T-helper 2 cell treated with Interferon-gamma antibody and Interleukin-4, amounts not matched to agents 100 ng/mL and 5 ng/mL, for 36 hours (primary cell): Measurements from ENCODE around the gene SHROOM3. TPM values are rescaled to one million over a fixed set of nuclear protein-coding genes. Genes with fewer than 3 reads are reported as not detected.
"Not testable (repeated sequence)": the region's sequence is repeated elsewhere in the genome, so short reads cannot be mapped to it uniquely, and the experiment has no call there.

Source experiments
- intact Hi-C: fragments of 100-400 bp; cut with micrococcal nuclease; formaldehyde crosslinking; loops from one replicate; pipeline ENCODE4 v1.15.1; 2023
- total RNA-seq: library from RNA; stranded (reverse); gene quantifications from 2 replicates; pipeline ENCODE4 v1.2.3, GENCODE V29; 2022

Gene SHROOM3
- not detected in 2 replicates for total RNA-seq

- intact Hi-C loops = no loop called here
Observed at GRCh38 chr4:76434901-76435527, at the start of gene SHROOM3. TSS of gene SHROOM3 (plus strand) at chr4:76435229. CDS start at chr4:76436053, 824 bp downstream.

- intact Hi-C loops = no loop called here
Observed at GRCh38 chr4:76385974-76386373, 49.1 kb upstream of the SHROOM3 start.

GRCh38 chr4:76386566-76387305 lies 48.3 kb upstream of the SHROOM3 start:
- intact Hi-C loops = no loop called here

- intact Hi-C loops = no loop called here
Observed at GRCh38 chr4:76388160-76388908, 46.7 kb upstream of the SHROOM3 start.

- intact Hi-C loops = no loop called here
Observed at GRCh38 chr4:76401654-76402053, 33.4 kb upstream of the SHROOM3 start.

GRCh38 chr4:76406081-76406480 lies 28.9 kb upstream of the SHROOM3 start:
- intact Hi-C loops = no loop called here

- intact Hi-C loops = no loop called here
Observed at GRCh38 chr4:76407440-76408119, 27.4 kb upstream of the SHROOM3 start.

GRCh38 chr4:76410636-76411035 lies 24.4 kb upstream of the SHROOM3 start:
- intact Hi-C loops = no loop called here

- intact Hi-C loops = no loop called here
Observed at GRCh38 chr4:76420188-76420761, 14.8 kb upstream of the SHROOM3 start.

- intact Hi-C loops = no loop called here
Observed at GRCh38 chr4:76420762-76421581, 14.1 kb upstream of the SHROOM3 start, which contains the start of gene CCDC158. TSS of gene CCDC158 (minus strand) at chr4:76421141. CDS start at chr4:76403207, 17,934 bp downstream.

GRCh38 chr4:76423159-76423558 lies 11.9 kb upstream of the SHROOM3 start:
- intact Hi-C loops = not testable (repeated sequence)

- intact Hi-C loops = no loop called here
Observed at GRCh38 chr4:76426272-76426671, 8.8 kb upstream of the SHROOM3 start.

GRCh38 chr4:76429636-76430035 lies 5.4 kb upstream of the SHROOM3 start:
- intact Hi-C loops = loop anchor here (1.0 to 2.0 kb wide), 2 partner anchors 76 to 329 kb away; no protein-coding TSS in a partner anchor

- intact Hi-C loops = loop anchor here (1.0 to 2.0 kb wide), 2 partner anchors 75 to 328 kb away; no protein-coding TSS in a partner anchor
Observed at GRCh38 chr4:76430519-76431388, 4.3 kb upstream of the SHROOM3 start.

- intact Hi-C loops = no loop called here
Observed at GRCh38 chr4:76435528-76436319, 695 bp downstream of the SHROOM3 start.

- intact Hi-C loops = no loop called here
Observed at GRCh38 chr4:76439491-76439890, 4.5 kb downstream of the SHROOM3 start.

GRCh38 chr4:76441881-76442280 lies 6.9 kb downstream of the SHROOM3 start:
- intact Hi-C loops = no loop called here

- intact Hi-C loops = no loop called here
Observed at GRCh38 chr4:76442807-76443206, 7.8 kb downstream of the SHROOM3 start.
